GM21723 (cell line): ENCODE results near the gene MB21D2.

Experiments used
- ATAC-seq: cut with Tn5 transposase; IDR thresholded peaks from one replicate; pipeline ENCODE4 v1.9.1; 2021; ENCODE audit warnings: mild to moderate bottlenecking, moderate library complexity; ENCODE audit not compliant: unreplicated experiment

The MB21D2 gene

DNA sequence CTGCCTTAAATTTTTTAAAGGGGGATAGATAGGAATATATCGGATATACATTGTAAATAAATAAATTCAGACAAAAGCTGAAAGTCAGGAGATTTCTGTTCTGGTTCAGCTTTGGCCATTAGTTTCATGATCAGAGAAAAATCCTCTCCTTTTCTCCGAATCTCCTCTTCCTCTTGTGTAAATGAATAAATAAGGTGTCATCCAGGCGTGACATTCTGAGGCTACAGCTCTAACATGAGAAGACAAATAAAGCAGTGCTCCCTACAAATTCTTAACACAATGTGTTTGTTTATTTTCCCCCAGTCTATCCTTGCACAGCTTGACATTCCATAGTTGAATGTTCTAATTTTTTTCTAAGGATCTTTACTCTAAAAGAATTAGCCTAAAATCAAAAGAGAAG, 9.4 kb upstream of the MB21D2 start:
- no peak for ATAC-seq

GRCh38 chr3:192923731-192924130, 6.1 kb upstream of the MB21D2 start:
- no peak for ATAC-seq

DNA sequence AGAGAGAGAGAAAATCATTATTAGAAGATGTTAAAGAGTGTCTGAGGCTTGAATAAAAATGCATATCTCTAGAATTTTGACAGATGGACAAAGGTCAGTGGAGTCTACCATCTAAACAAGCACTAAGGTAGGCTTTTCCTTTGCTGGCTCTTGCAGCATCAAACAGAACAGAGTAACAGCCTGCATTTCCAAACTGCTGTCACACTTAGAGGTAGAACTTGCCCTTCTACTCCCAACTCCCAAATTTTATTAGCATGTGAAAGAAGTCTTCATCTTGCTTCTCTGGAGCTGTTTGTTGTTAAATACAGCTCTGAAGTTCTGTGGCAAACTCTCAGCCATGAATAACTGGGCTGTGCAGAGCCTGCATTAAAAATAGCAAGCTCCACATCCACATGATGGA, 4.1 kb upstream of the MB21D2 start:
- ATAC-seq, result no peak

- ATAC-seq, result no peak
Observed at GRCh38 chr3:192920411-192920810, 2.8 kb upstream of the MB21D2 start.

DNA sequence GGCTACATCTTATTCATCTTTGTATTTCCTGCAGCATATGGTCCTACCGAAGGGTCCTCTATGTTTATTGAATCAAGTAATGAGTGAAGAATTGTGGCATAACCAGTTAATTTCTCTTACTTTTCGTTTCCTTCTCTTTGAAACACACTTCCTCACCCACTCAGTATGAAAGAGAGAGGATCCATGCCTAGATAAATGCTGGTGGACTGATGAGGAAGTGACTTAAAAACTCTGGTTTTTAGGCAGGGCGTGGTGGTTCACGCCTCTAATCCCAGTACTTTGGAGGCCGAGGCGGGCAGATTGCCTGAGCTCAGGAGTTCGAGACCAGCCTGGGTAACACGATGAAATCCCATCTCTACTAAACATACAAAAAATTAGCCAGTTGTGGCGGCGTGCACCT, 2.2 kb upstream of the MB21D2 start:
- no peak for ATAC-seq

GRCh38 chr3:192918275-192918588, 576 bp upstream of the MB21D2 start:
- no peak for ATAC-seq

DNA sequence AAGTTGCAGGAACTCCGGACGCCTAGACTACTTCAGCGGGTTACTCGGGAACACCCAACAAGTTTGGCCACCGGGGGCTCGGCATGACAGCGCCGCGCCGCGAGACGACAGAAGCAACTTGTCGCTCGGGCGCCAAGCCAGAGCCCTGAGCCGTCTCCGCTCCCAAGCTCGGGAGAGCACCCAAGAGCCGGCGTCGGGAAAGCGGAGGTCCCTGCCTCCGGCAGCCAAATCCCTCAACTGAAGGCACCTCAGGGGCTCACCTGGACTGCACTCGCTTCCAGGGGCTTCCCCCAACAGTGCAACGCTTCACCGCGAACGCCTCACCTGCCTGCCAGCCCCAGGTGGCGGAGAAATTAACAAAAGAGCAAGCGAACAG, 640 bp downstream of the MB21D2 start:
- ATAC-seq, result peak; percentile 31

- ATAC-seq, result peak; percentile 5
Observed at GRCh38 chr3:192916371-192917027, 1.2 kb downstream of the MB21D2 start.

DNA sequence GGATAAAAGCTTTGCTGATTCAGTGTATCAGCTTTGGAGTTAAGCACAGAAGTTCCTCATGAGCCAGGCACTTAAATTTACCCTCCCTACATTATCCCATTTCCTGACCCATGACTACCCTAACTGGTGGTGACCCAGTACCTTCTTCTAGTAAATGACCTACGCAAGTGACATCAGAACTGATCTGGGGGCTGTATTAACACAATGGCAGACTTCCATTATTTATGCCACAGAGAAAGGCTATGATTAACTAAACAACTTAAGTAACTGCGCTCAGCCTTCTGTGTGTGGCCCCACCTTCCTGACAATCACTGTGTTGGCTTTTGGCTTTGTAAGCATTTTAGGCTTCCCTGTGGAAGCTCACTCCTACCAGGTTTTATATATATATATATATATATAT, 1.9 kb downstream of the MB21D2 start:
- no peak for ATAC-seq

- ATAC-seq, result peak; percentile 40
Observed at GRCh38 chr3:192915304-192915703, 2.4 kb downstream of the MB21D2 start.

DNA sequence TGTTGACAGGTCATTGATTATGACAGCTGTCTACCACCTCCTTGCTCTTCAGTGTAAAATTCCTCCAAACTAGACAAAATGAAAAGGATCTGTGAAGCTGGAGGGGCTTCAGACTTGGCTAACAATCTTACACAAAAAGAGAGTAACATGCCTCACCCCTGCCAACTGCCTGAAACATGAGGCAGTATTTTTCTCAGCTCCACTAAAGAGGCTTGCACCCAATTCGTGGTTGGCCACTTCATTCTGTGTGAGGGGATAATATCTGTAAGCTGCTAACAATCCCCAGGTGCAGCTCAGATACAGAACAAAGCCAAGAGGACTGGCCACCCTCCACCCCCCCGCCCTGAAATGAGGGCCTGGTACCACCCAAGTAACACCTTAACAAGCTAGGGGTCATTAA, 2.8 kb downstream of the MB21D2 start:
- ATAC-seq, result peak; percentile 3

DNA sequence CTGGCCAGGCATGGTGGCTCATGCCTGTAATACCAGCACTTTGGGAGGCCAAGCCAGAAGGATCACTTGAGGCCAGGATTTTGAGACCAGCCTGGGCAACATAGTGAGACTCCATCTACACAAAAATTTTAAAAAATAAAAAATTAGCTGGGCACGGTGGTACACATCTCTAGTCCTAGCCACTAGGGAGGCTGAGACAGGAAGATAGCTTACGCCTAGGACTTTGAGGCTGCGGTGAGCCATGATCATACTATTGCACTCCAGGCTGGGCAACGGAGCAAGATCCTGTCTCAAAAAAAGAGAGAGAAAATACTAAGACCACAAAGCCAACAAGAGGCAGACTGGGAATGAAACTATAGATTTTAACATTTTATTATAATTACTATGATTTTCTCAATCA, 4.1 kb downstream of the MB21D2 start:
- no peak for ATAC-seq

DNA sequence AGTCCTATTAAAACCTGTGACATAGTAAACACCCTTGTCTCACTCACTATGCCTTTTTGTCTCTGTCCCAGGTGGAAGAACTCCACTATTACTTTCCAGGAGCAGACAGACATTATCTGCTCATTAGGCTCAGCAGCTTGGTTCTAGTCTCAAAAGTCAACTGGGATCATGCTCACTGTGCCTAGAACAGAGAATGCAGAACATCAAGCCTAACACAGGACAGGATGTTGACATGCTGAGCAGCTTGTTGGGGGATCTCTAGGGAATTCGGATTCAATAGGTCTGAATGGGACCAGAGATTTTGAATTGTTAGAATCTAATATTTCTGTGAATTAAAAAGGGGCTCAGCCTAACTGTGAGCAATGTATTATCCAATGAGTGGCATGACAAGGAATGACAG, 6.4 kb downstream of the MB21D2 start:
- ATAC-seq, result no peak

- no peak for ATAC-seq
Observed at GRCh38 chr3:192907784-192908183, 9.9 kb downstream of the MB21D2 start.

- ATAC-seq, result no peak
Observed at GRCh38 chr3:192906940-192907339, 10.7 kb downstream of the MB21D2 start.

- ATAC-seq, result no peak
Observed at GRCh38 chr3:192905980-192906678, 11.5 kb downstream of the MB21D2 start.

DNA sequence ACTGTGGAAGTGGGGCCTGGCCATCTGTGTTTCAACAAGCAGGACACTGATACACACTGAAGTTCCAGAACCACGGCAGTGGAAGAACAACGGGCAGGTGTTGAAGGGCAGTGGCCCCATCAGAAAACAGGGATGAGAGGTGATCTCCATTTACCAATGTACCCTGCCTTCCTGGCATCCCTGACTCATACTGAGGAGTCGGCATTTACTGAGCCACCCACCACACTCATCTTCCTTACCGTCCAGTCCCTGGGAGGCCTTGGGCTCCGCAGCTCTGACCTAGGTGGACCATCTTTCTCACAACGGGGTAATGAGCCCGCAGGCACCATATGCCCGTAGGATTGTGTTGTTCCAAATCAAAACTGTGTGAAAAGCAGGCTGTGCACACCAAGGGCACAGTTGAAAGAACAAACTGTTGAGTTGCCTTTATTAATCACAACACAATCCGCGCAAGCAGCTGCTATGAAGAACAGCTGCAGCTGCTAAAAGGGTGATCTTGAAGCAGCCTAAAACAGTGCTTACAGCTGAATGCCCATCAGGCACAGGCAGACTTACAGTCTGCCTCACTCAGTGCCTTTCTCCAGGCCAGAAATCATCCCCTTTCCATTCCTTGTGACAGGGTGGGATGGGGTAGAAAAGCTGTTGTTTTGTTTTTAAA, 12.9 kb downstream of the MB21D2 start:
- no peak for ATAC-seq

DNA sequence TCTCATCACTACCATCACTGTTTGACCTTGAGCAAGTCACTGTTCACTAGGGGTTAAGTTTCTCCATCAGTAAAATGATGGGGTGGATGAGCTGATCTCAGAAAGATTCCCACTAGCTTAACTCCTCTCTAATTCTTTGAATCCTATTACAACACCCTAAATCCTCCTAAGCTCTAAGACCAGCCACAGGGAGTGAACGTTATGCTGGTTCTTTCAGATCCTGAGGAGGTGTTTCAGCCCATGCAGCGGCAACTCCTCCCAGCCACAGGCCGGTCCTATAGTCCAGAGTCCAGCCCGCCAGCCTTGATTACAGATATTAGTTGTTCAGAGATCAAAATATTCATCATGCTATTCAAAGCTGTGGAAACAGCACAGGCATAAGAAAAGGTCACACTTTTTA, 15.1 kb downstream of the MB21D2 start:
- no peak for ATAC-seq

DNA sequence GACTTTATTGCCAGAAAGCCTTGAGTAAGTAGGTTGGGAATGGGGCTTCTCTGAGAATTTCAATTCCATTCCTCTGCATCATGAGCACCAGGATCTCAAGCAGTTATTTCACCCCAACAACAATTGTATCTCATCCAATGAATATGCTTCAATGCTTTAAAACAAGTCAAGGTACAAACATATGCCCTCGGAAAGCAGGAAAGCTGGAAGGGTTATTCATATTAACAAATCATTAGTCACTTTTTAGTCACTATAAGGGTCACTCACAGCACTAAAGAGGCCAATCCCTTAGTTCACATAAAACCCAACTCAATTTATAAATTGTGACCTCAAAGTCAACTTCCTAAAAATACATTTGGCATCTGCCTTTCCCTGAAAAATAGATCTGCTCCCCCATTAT, 16.2 kb downstream of the MB21D2 start:
- no peak for ATAC-seq

GRCh38 chr3:192899540-192899982, 18.1 kb downstream of the MB21D2 start:
- no peak for ATAC-seq

GRCh38 chr3:192897005-192897404, 20.7 kb downstream of the MB21D2 start:
- no peak for ATAC-seq

DNA sequence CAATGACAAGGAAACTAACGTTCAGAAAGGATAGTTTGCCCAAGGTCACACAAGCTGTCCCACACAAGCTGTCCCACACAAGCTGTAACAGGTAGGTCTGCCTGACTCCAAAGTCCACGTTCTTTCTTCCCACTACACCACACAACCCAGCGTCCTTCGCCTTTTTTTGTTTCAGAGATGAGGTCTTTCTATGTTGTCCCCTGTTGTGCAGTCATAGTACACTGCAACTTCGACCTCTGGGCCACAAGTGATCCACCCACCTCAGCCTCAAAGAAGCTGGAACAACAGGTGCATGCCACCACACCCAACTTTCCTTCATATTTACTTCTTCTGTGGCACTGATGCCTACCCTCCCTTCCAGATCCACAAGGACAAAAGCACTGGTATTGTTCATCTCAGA, 21.4 kb downstream of the MB21D2 start:
- no peak for ATAC-seq
